Esophagus squamous epithelium (tissue), 5 donors: ENCODE results near the gene TSEN54. TPM values are rescaled to one million over a fixed set of nuclear protein-coding genes. Genes with fewer than 3 reads are reported as not detected.

Source experiments
- DNase-seq: peaks from one replicate; lab custom pipeline; 2025; lab: John Stamatoyannopoulos, UW
- H3K27ac ChIP-seq, 4 donors: fragments of 200-600 bp; sonication (generic); one replicate each; pipeline ENCODE4 v1.5.1; 2016 to 2019; ENCODE audit warnings: mild to moderate bottlenecking in 1 of 4
- H3K27me3 ChIP-seq, 4 donors: fragments of 200-600 bp; sonication (generic); 1 replicate in 3 of 4; 2 replicates in 1 of 4; pipeline versions ENCODE4 v1.5.1 to v1.6.0; 2017 to 2021; ENCODE audit warnings: antibody characterized with exemption in 1 of 4
- H3K36me3 ChIP-seq, 3 donors: fragments of 200-600 bp; sonication (generic); one replicate each; pipeline ENCODE4 v1.5.1; 2016 to 2019
- H3K4me1 ChIP-seq, 3 donors: fragments of 200-600 bp; sonication (generic); one replicate each; pipeline ENCODE4 v1.5.1; 2017 to 2019
- H3K4me3 ChIP-seq, 4 donors: fragments of 200-600 bp; sonication (generic); 1 replicate in 3 of 4; 2 replicates in 1 of 4; pipeline ENCODE4 v1.5.1; 2016 to 2019; ENCODE audit warnings: mild to moderate bottlenecking in 2 of 4, moderate library complexity in 1 of 4
- H3K9me3 ChIP-seq, 3 donors: fragments of 200-600 bp; sonication (generic); one replicate each; pipeline ENCODE4 v1.5.1; 2016 to 2019
- POLR2A ChIP-seq, 4 donors: fragments of 450-650 bp; IDR thresholded peaks; one replicate each; pipeline ENCODE4 v1.6.1; 2017; ENCODE audit warnings: antibody characterized with exemption in 4 of 4, mild to moderate bottlenecking in 4 of 4, moderate library complexity in 3 of 4
- WGBS, 2 donors: methylation state at CpG; one replicate each; pipeline ENCODE4 v1.1.5; 2018; 5-methylcytosine and 5-hydroxymethylcytosine counted together
- intact Hi-C: fragments of 100-400 bp; cut with DNase I; formaldehyde crosslinking; loops from one replicate; pipeline ENCODE4 v1.15.0; 2022
- total RNA-seq, 4 donors: library from RNA; depleted of rRNA; stranded (reverse); fragments of >200 nt; gene quantifications; one replicate each; pipeline ENCODE4 v1.1.0, GENCODE V29; 2016
- TF ChIP-seq, protein P1 (sequence below), 6 experiments: fragments of 450-650 bp in 4 of 6; fragments of 200-600 bp in 2 of 6; sonication (generic) in 2 of 6; IDR thresholded peaks; one replicate each; pipeline ENCODE4 v1.5.1; 2016 to 2019; ENCODE audit warnings: antibody characterized with exemption in 6 of 6, mild to moderate bottlenecking in 4 of 6, moderate library complexity in 4 of 6
- donor health status: DM: yes; HTN: yes; CAD: no.

The TSEN54 gene
- total RNA-seq, 4 donors from 2014 or later: 18.3 to 33.2 (median 23.1) TPM

GRCh38 chr17:75564195-75564594, 47.9 kb downstream of the TSEN54 start:
- TF ChIP-seq, protein P1, sequence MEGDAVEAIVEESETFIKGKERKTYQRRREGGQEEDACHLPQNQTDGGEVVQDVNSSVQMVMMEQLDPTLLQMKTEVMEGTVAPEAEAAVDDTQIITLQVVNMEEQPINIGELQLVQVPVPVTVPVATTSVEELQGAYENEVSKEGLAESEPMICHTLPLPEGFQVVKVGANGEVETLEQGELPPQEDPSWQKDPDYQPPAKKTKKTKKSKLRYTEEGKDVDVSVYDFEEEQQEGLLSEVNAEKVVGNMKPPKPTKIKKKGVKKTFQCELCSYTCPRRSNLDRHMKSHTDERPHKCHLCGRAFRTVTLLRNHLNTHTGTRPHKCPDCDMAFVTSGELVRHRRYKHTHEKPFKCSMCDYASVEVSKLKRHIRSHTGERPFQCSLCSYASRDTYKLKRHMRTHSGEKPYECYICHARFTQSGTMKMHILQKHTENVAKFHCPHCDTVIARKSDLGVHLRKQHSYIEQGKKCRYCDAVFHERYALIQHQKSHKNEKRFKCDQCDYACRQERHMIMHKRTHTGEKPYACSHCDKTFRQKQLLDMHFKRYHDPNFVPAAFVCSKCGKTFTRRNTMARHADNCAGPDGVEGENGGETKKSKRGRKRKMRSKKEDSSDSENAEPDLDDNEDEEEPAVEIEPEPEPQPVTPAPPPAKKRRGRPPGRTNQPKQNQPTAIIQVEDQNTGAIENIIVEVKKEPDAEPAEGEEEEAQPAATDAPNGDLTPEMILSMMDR (IDR thresholded peaks at IDR 0.05): no peak
- TF ChIP-seq POLR2A (IDR thresholded peaks at IDR 0.05): no peak
- Histone ChIP-seq H3K4me3 (no peak overlapping the region), H3K36me3 (peaks cover 4 to 90% (median 18%) of the 10 kb centered on the region in 3 donors), H3K27me3 (no peaks in the 10 kb centered on the region), H3K27ac (peak overlapping the region in 3 of 4 donors; percentile 9 to 57 (median 50)), H3K9me3 (no peaks in the 10 kb centered on the region), H3K4me1 (peaks cover 0 to 23% (median 0%) of the 10 kb centered on the region in 3 donors)
- intact Hi-C loops: no loop called here
- DNase-seq: no peak
- 95 to 100% methylated on average over 4 to 7 of the region's 11 CpGs for WGBS, 2 donors

- no peak for DNase-seq
- H3K36me3 ChIP-seq: peaks cover 4 to 90% (median 18%) of the 10 kb centered on the region in 3 donors
- TF ChIP-seq POLR2A (IDR thresholded peaks at IDR 0.05): no peak
- TF ChIP-seq, protein P1 (IDR thresholded peaks at IDR 0.05): no peak
Observed at GRCh38 chr17:75565066-75565465, 48.7 kb downstream of the TSEN54 start.

GRCh38 chr17:75565618-75566017, 49.3 kb downstream of the TSEN54 start:
- TF ChIP-seq, protein P1 (IDR thresholded peaks at IDR 0.05): no peak
- TF ChIP-seq POLR2A (IDR thresholded peaks at IDR 0.05): no peak
- 63 to 93% methylated on average over 4 to 6 of the region's 6 CpGs for WGBS, 2 donors
- peaks cover 4 to 94% (median 18%) of the 10 kb centered on the region in 3 donors for H3K36me3 ChIP-seq
- peak overlapping the region in 1 of 4 donors; percentile 57 for H3K27ac ChIP-seq
- no peak overlapping the region for H3K4me3 ChIP-seq
- DNase-seq: no peak
- intact Hi-C loops: no loop called here
- peaks cover 0 to 23% (median 0%) of the 10 kb centered on the region in 3 donors for H3K4me1 ChIP-seq
- no peaks in the 10 kb centered on the region for H3K9me3 ChIP-seq
- H3K27me3 ChIP-seq: no peaks in the 10 kb centered on the region

More at GRCh38 chr17:75565066-75565465, 48.7 kb downstream of the TSEN54 start:
- Histone ChIP-seq H3K4me1 (peaks cover 0 to 23% (median 0%) of the 10 kb centered on the region in 3 donors), H3K27ac (peak overlapping the region in 3 of 4 donors; percentile 9 to 57 (median 50)), H3K27me3 (no peaks in the 10 kb centered on the region), H3K9me3 (no peaks in the 10 kb centered on the region), H3K4me3 (no peak overlapping the region)
- WGBS, 2 donors: 20% methylated on average over 1 of the region's 7 CpGs; no CpG with 5 or more reads in 1 of the 2 donors
- intact Hi-C loops: no loop called here

DNA sequence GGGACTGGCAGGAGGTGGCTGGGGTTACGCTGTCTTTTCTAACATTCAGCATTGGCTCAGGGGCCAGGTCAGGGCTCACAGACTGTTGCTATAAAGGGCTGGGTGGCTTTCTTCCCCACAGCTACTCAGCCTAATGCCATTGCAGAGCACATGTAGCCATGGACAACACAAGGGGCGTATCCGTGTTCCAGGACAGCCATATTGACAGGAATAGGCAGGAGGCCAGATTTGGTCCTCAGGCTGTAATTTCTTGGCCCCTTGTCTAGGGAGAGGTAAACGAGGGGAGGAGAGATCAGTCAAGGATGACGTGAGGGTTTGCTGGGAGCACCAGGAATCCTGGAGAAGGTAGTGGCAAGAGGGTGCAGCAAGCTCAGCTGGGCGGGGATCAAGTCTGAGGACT, 50.1 kb downstream of the TSEN54 start:
- Histone ChIP-seq H3K9me3 (no peaks in the 10 kb centered on the region), H3K4me1 (peaks cover 0 to 23% (median 0%) of the 10 kb centered on the region in 3 donors), H3K27me3 (no peaks in the 10 kb centered on the region), H3K36me3 (peaks cover 4 to 98% (median 18%) of the 10 kb centered on the region in 3 donors), H3K27ac (no peak overlapping the region), H3K4me3 (no peak overlapping the region)
- TF ChIP-seq, protein P1 (IDR thresholded peaks at IDR 0.05): no peak
- TF ChIP-seq POLR2A (IDR thresholded peaks at IDR 0.05): no peak
- DNase-seq: no peak
- WGBS, 2 donors: 56 to 70% methylated on average over 2 to 5 of the region's 6 CpGs
- intact Hi-C loops: no loop called here

DNA sequence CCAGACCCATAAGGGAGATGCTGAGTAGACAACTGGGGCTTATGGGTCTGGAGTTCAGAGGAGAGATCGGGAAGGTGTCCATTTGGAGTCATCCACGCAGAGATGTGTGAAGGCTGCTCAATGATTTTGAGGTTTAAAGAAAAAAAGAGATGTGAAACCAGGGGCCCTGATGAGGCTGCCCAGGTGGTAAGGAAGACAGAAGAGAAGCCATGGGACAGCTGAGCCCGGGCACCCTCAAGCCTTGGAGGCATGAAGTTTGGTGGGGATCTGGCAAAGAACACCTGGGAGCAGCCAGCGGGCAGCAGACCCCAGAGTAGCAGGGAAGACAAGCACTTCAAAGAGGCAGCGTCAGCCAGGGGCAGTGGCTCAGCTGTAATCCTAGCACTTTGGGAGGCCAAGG, 50.5 kb downstream of the TSEN54 start:
- H3K9me3 ChIP-seq: no peaks in the 10 kb centered on the region
- WGBS, 2 donors: 72 to 74% methylated on average over 4 to 5 of the region's 5 CpGs
- peaks cover 4 to 98% (median 18%) of the 10 kb centered on the region in 3 donors for H3K36me3 ChIP-seq
- H3K27me3 ChIP-seq: no peaks in the 10 kb centered on the region
- H3K27ac ChIP-seq: no peak overlapping the region
- H3K4me3 ChIP-seq: no peak overlapping the region
- intact Hi-C loops: no loop called here
- TF ChIP-seq, protein P1 (IDR thresholded peaks at IDR 0.05): no peak
- no peak for TF ChIP-seq POLR2A (IDR thresholded peaks at IDR 0.05)
- peaks cover 0 to 23% (median 0%) of the 10 kb centered on the region in 3 donors for H3K4me1 ChIP-seq
- no peak for DNase-seq
